OCI-LY3 (cell line): ENCODE measurements around the gene MYT1.

ENCODE experiments used
- H2AFZ ChIP-seq: fragments of 200-600, 300-600 bp; shearing (Covaris generic); 2 replicates; pipeline ENCODE4 v1.6.0; 2014; ENCODE audit warnings: antibody characterized with exemption, low read depth, low read length
- H3K27ac ChIP-seq: fragments of 200-600, 300-600 bp; sonication (generic); 2 replicates; pipeline ENCODE4 v1.5.1; 2014; ENCODE audit warnings: mild to moderate bottlenecking, low read length, moderate library complexity, mixed read lengths
- H3K27me3 ChIP-seq: fragments of 200-600, 300-600 bp; sonication (generic); 2 replicates; pipeline ENCODE4 v1.6.1; 2014; ENCODE audit warnings: low read depth, low read length, mixed read lengths
- H3K36me3 ChIP-seq: fragments of 200-600, 300-600 bp; sonication (generic); replicated peaks from 2 replicates; pipeline ENCODE3; 2014; ENCODE audit warnings: low read depth, low read length, mixed read lengths
- H3K4me1 ChIP-seq: fragments of 300-600, 200-600 bp; sonication (generic); 2 replicates; pipeline ENCODE4 v1.6.1; 2014; ENCODE audit warnings: low read length, mixed read lengths
- H3K4me2 ChIP-seq: fragments of 200-600, 300-600 bp; sonication (generic); 2 replicates; pipeline ENCODE4 v1.6.1; 2014; ENCODE audit warnings: low read length, mixed read lengths
- H3K4me3 ChIP-seq: fragments of 300-600, 200-600 bp; sonication (generic); 2 replicates; pipeline ENCODE4 v1.5.1; 2014; ENCODE audit warnings: antibody characterized with exemption, mild to moderate bottlenecking, low read length, moderate library complexity
- H3K79me2 ChIP-seq: fragments of 300-600, 200-600 bp; shearing (Covaris generic); 2 replicates; pipeline ENCODE4 v1.6.1; 2014; ENCODE audit warnings: mild to moderate bottlenecking, low read length, mixed read lengths
- H3K9ac ChIP-seq: fragments of 300-600, 200-600 bp; shearing (Covaris generic); 2 replicates; pipeline ENCODE4 v1.6.0; 2014; ENCODE audit warnings: mild to moderate bottlenecking, low read length, moderate library complexity
- H3K9me3 ChIP-seq: fragments of 200-600, 300-600 bp; shearing (Covaris generic); 2 replicates; pipeline ENCODE4 v1.6.1; 2014; ENCODE audit warnings: low read length, mixed read lengths; ENCODE audit not compliant: insufficient read depth
- H4K20me1 ChIP-seq: fragments of 200-600, 300-600 bp; sonication (generic); 2 replicates; pipeline ENCODE4 v1.6.1; 2016; ENCODE audit warnings: low read length, mixed read lengths; ENCODE audit not compliant: insufficient read depth
- CTCF ChIP-seq: fragments of 200-600, 300-600 bp; sonication (generic); IDR thresholded peaks from 2 replicates; pipeline ENCODE4 v1.5.1; 2014; ENCODE audit warnings: antibody characterized with exemption, low read length, low read depth
- EZH2phosphoT487 ChIP-seq: fragments of 200-600 bp; shearing (Covaris generic); IDR thresholded peaks from 2 replicates; pipeline ENCODE4 v1.6.1; 2018; ENCODE audit warnings: antibody characterized with exemption, mixed run types, low read depth

MYT1 gene

GRCh38 chr20:64146936-64147477 is 17.2 kb upstream of the MYT1 start:
- Histone ChIP-seq H3K9ac (no peak overlapping the region), H3K9me3 (no peaks in the 10 kb centered on the region), H2AFZ (no peak overlapping the region), H3K4me2 (no peak overlapping the region), H3K4me3 (no peak overlapping the region), H3K4me1 (no peaks in the 10 kb centered on the region), H3K36me3 (no peaks in the 10 kb centered on the region), H3K27ac (no peak overlapping the region), H3K79me2 (no peaks in the 10 kb centered on the region), H3K27me3 (peaks cover 6% of the 10 kb centered on the region), H4K20me1 (no peaks in the 10 kb centered on the region)
- TF ChIP-seq EZH2phosphoT487 (no peak), CTCF (no peak)

- H3K4me3 ChIP-seq = no peak overlapping the region
- H3K27me3 ChIP-seq = peaks cover 6% of the 10 kb centered on the region
- H3K9ac ChIP-seq = no peak overlapping the region
- no peaks in the 10 kb centered on the region for H3K36me3 ChIP-seq
- H3K79me2 ChIP-seq = no peaks in the 10 kb centered on the region
- H3K4me2 ChIP-seq = no peak overlapping the region
- H3K27ac ChIP-seq = no peak overlapping the region
- H3K4me1 ChIP-seq = no peaks in the 10 kb centered on the region
- TF ChIP-seq CTCF (no peak), EZH2phosphoT487 (no peak)
- no peak overlapping the region for H2AFZ ChIP-seq
- no peaks in the 10 kb centered on the region for H3K9me3 ChIP-seq
- H4K20me1 ChIP-seq = no peaks in the 10 kb centered on the region
Measured at GRCh38 chr20:64148581-64148980, 15.7 kb upstream of the MYT1 start.

GRCh38 chr20:64149141-64149540 is 15.1 kb upstream of the MYT1 start:
- Histone ChIP-seq H3K9me3 (no peaks in the 10 kb centered on the region), H3K27me3 (peaks cover 6% of the 10 kb centered on the region), H3K4me1 (no peaks in the 10 kb centered on the region), H3K4me3 (no peak overlapping the region), H3K79me2 (no peaks in the 10 kb centered on the region), H3K36me3 (no peaks in the 10 kb centered on the region), H3K9ac (no peak overlapping the region), H4K20me1 (no peaks in the 10 kb centered on the region), H3K4me2 (no peak overlapping the region), H2AFZ (no peak overlapping the region), H3K27ac (no peak overlapping the region)
- TF ChIP-seq EZH2phosphoT487 = no peak
- TF ChIP-seq CTCF = no peak

- Histone ChIP-seq H3K79me2 (no peaks in the 10 kb centered on the region), H4K20me1 (no peaks in the 10 kb centered on the region), H3K4me2 (no peak overlapping the region), H3K4me1 (no peaks in the 10 kb centered on the region), H3K36me3 (no peaks in the 10 kb centered on the region), H3K27ac (no peak overlapping the region), H3K9me3 (no peaks in the 10 kb centered on the region), H3K4me3 (no peak overlapping the region), H3K9ac (no peak overlapping the region), H3K27me3 (peaks cover 6% of the 10 kb centered on the region), H2AFZ (no peak overlapping the region)
- TF ChIP-seq CTCF (no peak), EZH2phosphoT487 (no peak)
Measured at GRCh38 chr20:64149809-64150560, 14.3 kb upstream of the MYT1 start.
